Measurements from ENCODE around the gene HSPD1.

DNA sequence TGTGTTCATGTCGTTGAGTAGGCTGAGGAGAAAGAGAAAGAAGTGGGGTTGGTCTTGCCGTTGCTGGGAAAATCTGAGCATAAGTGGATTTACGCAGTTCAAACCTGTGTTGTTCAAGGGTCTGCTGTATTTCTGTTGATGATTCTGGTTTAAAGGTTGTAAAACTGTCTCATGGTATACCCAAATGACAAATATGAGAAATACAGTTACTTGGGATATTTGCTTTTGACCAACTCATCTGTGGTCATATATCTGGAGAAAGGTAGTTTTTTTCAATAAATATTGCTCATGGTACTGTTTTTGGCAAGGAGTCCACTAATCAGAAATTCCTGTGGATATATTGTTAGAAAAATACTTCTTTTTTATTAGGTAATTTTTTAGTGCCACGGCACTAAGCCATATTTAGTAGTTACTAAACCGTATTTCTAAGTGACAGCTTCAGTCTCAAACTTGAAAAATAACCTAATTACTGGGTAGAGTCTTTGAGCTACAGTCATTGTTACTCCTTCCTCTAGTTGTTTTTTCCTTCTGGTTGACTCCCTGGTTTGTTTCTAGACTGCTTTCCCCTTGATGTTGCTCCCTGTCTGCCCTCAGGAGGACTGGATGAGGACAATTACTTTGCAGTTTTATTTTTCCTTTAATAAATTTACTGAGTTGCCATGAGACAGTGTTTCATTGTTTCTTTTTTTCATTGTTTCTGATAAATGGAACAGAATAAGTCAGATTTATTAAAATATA is 47.7 kb upstream of the HSPD1 start:
- no peak for TF ChIP-seq POLR2A (IDR thresholded peaks at IDR 0.05)
- TF ChIP-seq, protein P1, sequence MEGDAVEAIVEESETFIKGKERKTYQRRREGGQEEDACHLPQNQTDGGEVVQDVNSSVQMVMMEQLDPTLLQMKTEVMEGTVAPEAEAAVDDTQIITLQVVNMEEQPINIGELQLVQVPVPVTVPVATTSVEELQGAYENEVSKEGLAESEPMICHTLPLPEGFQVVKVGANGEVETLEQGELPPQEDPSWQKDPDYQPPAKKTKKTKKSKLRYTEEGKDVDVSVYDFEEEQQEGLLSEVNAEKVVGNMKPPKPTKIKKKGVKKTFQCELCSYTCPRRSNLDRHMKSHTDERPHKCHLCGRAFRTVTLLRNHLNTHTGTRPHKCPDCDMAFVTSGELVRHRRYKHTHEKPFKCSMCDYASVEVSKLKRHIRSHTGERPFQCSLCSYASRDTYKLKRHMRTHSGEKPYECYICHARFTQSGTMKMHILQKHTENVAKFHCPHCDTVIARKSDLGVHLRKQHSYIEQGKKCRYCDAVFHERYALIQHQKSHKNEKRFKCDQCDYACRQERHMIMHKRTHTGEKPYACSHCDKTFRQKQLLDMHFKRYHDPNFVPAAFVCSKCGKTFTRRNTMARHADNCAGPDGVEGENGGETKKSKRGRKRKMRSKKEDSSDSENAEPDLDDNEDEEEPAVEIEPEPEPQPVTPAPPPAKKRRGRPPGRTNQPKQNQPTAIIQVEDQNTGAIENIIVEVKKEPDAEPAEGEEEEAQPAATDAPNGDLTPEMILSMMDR (IDR thresholded peaks at IDR 0.05), result no peak
